Breast epithelium (tissue), 3 donors: ENCODE measurements around the gene WSB2.

Source experiments
- CTCF ChIP-seq, 3 donors: fragments of 450-650 bp; IDR thresholded peaks; one replicate each; pipeline ENCODE4 v1.5.1; 2016 to 2017; ENCODE audit warnings: antibody characterized with exemption in 3 of 3, mild to moderate bottlenecking in 3 of 3, moderate library complexity in 3 of 3
- POLR2A ChIP-seq: fragments of 450-650 bp; IDR thresholded peaks from one replicate; pipeline ENCODE4 v1.6.1; 2016; ENCODE audit warnings: antibody characterized with exemption, mild to moderate bottlenecking, moderate library complexity
- POLR2AphosphoS5 ChIP-seq, 3 donors: sonication (generic); formaldehyde crosslinking; IDR thresholded peaks; one replicate each; pipeline ENCODE4 v1.6.1; 2017; ENCODE audit warnings: antibody characterized with exemption in 3 of 3

DNA sequence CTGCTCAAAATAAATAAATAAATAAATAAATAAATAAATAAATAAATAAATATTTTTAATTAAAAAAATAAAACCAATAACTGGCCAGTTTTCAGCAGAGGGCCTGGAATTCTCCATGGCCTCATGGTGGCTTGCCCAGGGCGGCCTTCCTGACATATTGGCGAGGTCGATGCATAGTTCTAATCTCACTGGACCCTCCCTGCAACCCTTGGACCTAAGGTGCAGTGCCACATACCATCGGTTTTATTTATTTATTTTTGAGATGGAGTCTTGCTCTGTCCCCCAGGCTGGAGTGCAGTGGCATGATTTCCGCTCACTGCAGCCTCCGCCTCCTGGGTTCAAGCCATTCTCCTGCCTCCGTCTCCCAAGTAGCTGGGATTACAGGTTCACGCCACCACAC, 46.7 kb upstream of the WSB2 start:
- no peak for TF ChIP-seq CTCF (IDR thresholded peaks at IDR 0.05)
- TF ChIP-seq POLR2AphosphoS5 (IDR thresholded peaks at IDR 0.05): no peak
- no peak for TF ChIP-seq POLR2A
